Heart right ventricle (tissue), 16 donors: ENCODE measurements around the gene IL17C. TPM values are rescaled to one million over a fixed set of nuclear protein-coding genes. Genes with fewer than 3 reads are reported as not detected.

ENCODE experiments used
- ATAC-seq, 8 donors: fragments of 200-7000 bp; cut with Tn5 transposase; one replicate each; pipeline ENCODE4 v1.9.1; 2020; ENCODE audit warnings: mild to moderate bottlenecking in 8 of 8, moderate library complexity in 8 of 8, moderate number of reproducible peaks in 1 of 8
- DNase-seq, 2 donors: peaks; one replicate each; pipeline ENCODE4 v3.0.0-alpha.2; 2020
- H3K27ac ChIP-seq, 10 donors: fragments of 200-600 bp; sonication (generic) in 2 of 10; one replicate each; pipeline versions ENCODE4 v1.5.0 to v1.8.0; 2020 to 2022; ENCODE audit warnings: mild to moderate bottlenecking in 3 of 10
- H3K27me3 ChIP-seq, 7 donors: fragments of 200-600 bp; one replicate each; pipeline ENCODE4 v1.8.0; 2021 to 2022; ENCODE audit warnings: mild to moderate bottlenecking in 2 of 7
- H3K36me3 ChIP-seq, 9 donors: fragments of 200-600 bp; sonication (generic) in 1 of 9; one replicate each; pipeline versions ENCODE4 v1.5.0 to v1.8.0; 2020 to 2022; ENCODE audit warnings: mild to moderate bottlenecking in 2 of 9
- H3K4me1 ChIP-seq, 9 donors: fragments of 200-600 bp; sonication (generic) in 1 of 9; one replicate each; pipeline versions ENCODE4 v1.5.0 to v1.8.0; 2020 to 2022; ENCODE audit warnings: mild to moderate bottlenecking in 4 of 9
- H3K4me3 ChIP-seq, 10 donors: fragments of 200-600 bp; sonication (generic) in 2 of 10; one replicate each; pipeline versions ENCODE4 v1.5.0 to v1.8.0; 2020 to 2022; ENCODE audit warnings: mild to moderate bottlenecking in 7 of 10, moderate library complexity in 2 of 10
- H3K9me3 ChIP-seq, 11 donors: fragments of 200-600 bp in 10 of 11; sonication (generic) in 2 of 11; one replicate each; pipeline versions ENCODE4 v1.5.0 to v1.8.0; 2013 to 2022; ENCODE audit warnings: mild to moderate bottlenecking in 2 of 11, control low read depth in 1 of 11, moderate library complexity in 1 of 11
- CTCF ChIP-seq, 9 donors: fragments of 200-600 bp; sonication (generic) in 2 of 9; IDR thresholded peaks; one replicate each; pipeline versions ENCODE4 v1.5.0 to v1.8.0; 2021 to 2022; ENCODE audit warnings: antibody characterized with exemption in 9 of 9, mild to moderate bottlenecking in 5 of 9, moderate library complexity in 1 of 9
- WGBS, 2 donors: extraction: QIAGEN DNeasy Blood & Tissue Kit; methylation state at CpG; one replicate each; pipeline ENCODE4 v1.1.7; 2013; ENCODE audit warnings: inconsistent platforms in 1 of 2; 5-methylcytosine and 5-hydroxymethylcytosine counted together
- intact Hi-C, 10 donors: fragments of 100-400 bp; cut with DNase I; formaldehyde crosslinking; loops; one replicate each; pipeline versions ENCODE4 v1.11.1 to v1.14.2; 2022
- polyA plus RNA-seq, 2 donors: library from polyadenylated mRNA; stranded (reverse); fragments of 200-250 nt; gene quantifications; one replicate each; pipeline ENCODE4 v1.2.3, GENCODE V29; 2013
- total RNA-seq, 10 donors: library from RNA; stranded (reverse); fragmentation: NEBNext Ultra II Directional in 3 of 10; extraction: Animal tissue kit (Norgen Biotek cat#: 25700) in 3 of 10; gene quantifications; one replicate each; pipeline versions ENCODE4 v1.2.1 to v1.2.4, GENCODE V29; 2021 to 2023
- donor health status: Arrhythmogenic right ventricular cardiomyopathy.
- donor health status: ischemic (EF 13 %, LVEDD 7.1; RV severe dilation, severe dysfunction).
- donor health status: healthy with polysubstance abuse.
- donor health status: DM: no; HTN: yes; CAD: no.
- donor health status: DM: no; HTN: no; CAD: no.
- donor health status: ischemic (EF 25% LVEDD 6.9; RV normal size, moderate dysfunction).
- donor health status: ischemic (EF 25% LVEDD 5.7; RV mildly dilated, moderate dysfunction).
- donor health status: healthy.
- donor health status: DM: yes; HTN: yes; CAD: no.
- donor health status: Ischemic cardiomyopathy.
- donor health status: ischemic (EF 35%, LVEDD 5.7; RV mildly dilated, moderate dysfunction).
- donor health status: nonischemic (EF 11% LVEDD 7.7; RV severe dilation, severe dysfunction).
- donor health status: DM: yes; HTN: yes; CAD: no.
- donor health status: PGD.
- donor health status: ischemic (EF 29% LVEDD 5.4; RV normal size, mild dysfunction).
- donor health status: nonischemic (EF 23%, LVEDD 6.1; RV moderate dilation, normal function).

The IL17C gene
- total and polyA plus RNA-seq, 12 donors: not detected

- Histone ChIP-seq H3K9me3 (no peaks in the 10 kb centered on the region), H3K4me3 (peak overlapping the region in 1 of 10 donors; percentile 12), H3K36me3 (peaks cover 0 to 70% (median 24%) of the 10 kb centered on the region in 9 donors), H3K27me3 (no peaks in the 10 kb centered on the region), H3K27ac (peak overlapping the region; percentile 62 to 89 (median 82)), H3K4me1 (peaks cover 5 to 58% (median 30%) of the 10 kb centered on the region in 9 donors)
- intact Hi-C loops: loop anchor here in 1 of 10 donors (10.0 kb wide), 1 partner anchor 65 kb away; the partner anchor contains the start of gene MVD
- WGBS, 2 donors: 76 to 77% methylated on average over 25 of the region's 25 CpGs
- DNase-seq (no peak), ATAC-seq (peak in 4 of 8 donors; percentile 16 to 68 (median 48))
- TF ChIP-seq CTCF (IDR thresholded peaks at IDR 0.05): no peak
Observed at GRCh38 chr16:88599825-88600538, 38.4 kb upstream of the IL17C start.

DNA sequence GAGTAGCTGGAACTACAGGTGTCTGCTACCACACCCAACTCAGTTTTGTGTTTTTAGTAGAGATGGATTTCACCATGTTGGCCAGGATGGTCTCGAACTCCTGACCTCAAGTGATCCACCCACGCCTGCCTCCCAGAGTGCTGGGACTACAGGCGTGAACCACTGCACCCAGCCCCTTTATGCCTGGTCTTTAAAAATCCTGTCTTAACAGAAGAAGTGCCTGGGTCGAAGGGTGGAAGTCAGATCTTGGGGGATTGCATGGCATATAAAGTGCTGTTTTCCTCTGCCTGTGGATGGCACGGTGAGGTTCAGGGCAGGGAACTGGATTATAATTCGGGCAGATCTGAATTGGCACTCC lies 37.9 kb upstream of the IL17C start:
- no peak for DNase-seq
- peak overlapping the region; percentile 62 to 89 (median 82) for H3K27ac ChIP-seq
- TF ChIP-seq CTCF (IDR thresholded peaks at IDR 0.05): no peak
- no peaks in the 10 kb centered on the region for H3K27me3 ChIP-seq
- peaks cover 0 to 75% (median 24%) of the 10 kb centered on the region in 9 donors for H3K36me3 ChIP-seq
- H3K4me1 ChIP-seq: peaks cover 5 to 57% (median 26%) of the 10 kb centered on the region in 9 donors
- 94 to 96% methylated on average over 6 of the region's 6 CpGs for WGBS, 2 donors
- H3K9me3 ChIP-seq: no peaks in the 10 kb centered on the region
- no peak overlapping the region for H3K4me3 ChIP-seq
- ATAC-seq: no peak
- intact Hi-C loops: no loop called here

DNA sequence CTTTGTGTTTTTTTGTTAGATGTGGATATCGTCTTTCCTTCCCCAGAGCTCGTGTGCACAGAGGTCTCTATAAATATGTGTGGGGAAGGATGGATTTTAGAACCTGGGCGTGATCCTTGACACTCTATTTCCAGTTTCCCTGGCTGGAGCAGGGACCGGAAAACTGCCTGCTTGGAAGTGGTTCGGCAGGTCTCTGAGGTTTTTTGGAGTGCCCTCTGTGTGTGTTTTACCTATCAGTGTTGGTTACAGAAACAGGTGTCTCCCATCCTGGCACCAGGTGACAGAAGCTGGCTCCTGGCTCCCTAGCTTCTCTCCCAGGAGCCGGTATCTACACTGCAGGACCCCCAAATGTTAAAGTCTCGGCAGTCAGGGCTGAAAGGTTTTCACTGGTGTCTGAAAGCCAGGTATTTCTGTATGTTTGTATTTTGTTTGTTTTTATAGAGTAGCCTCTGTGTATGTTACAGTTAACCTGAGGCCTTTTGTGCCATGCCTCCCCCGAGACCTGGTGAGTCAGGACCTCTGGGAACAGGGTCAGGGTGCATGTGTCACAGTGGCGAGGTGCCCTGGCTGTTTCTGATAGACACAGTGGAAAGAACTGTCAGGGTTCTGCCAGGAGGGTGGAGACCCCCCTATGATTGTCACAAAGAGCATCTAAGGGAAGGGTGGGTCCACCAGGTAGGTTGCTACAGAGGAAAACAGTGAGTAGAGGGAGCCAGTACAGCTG lies 36.9 kb upstream of the IL17C start:
- TF ChIP-seq CTCF (IDR thresholded peaks at IDR 0.05): no peak
- Histone ChIP-seq H3K9me3 (no peaks in the 10 kb centered on the region), H3K27me3 (no peaks in the 10 kb centered on the region), H3K4me1 (peaks cover 5 to 48% (median 24%) of the 10 kb centered on the region in 9 donors), H3K4me3 (no peak overlapping the region), H3K27ac (peak overlapping the region in 1 of 10 donors; percentile 87), H3K36me3 (peaks cover 0 to 83% (median 24%) of the 10 kb centered on the region in 9 donors)
- no peak for ATAC-seq
- intact Hi-C loops: no loop called here
- 92 to 93% methylated on average over 9 of the region's 9 CpGs for WGBS, 2 donors
- no peak for DNase-seq

- no peaks in the 10 kb centered on the region for H3K9me3 ChIP-seq
- ATAC-seq (no peak), DNase-seq (no peak)
- WGBS, 2 donors: 83 to 87% methylated on average over 7 of the region's 7 CpGs
- H3K27ac ChIP-seq: no peak overlapping the region
- no peak overlapping the region for H3K4me3 ChIP-seq
- peaks cover 0 to 89% (median 29%) of the 10 kb centered on the region in 9 donors for H3K36me3 ChIP-seq
- no peak for TF ChIP-seq CTCF (IDR thresholded peaks at IDR 0.05)
- H3K4me1 ChIP-seq: peaks cover 5 to 43% (median 24%) of the 10 kb centered on the region in 9 donors
- intact Hi-C loops: no loop called here
- H3K27me3 ChIP-seq: no peaks in the 10 kb centered on the region
Observed at GRCh38 chr16:88602091-88602490, 36.3 kb upstream of the IL17C start.
